ENCODE results near the gene ARHGAP10. TPM values are rescaled to one million over a fixed set of nuclear protein-coding genes. Genes with fewer than 3 reads are reported as not detected.

The ARHGAP10 gene
- total RNA-seq, 1 donor from 2014 or later = 20.2 TPM

GRCh38 chr4:148078061-148078460 is 346.2 kb downstream of the ARHGAP10 start:
- Histone ChIP-seq H3K9me3 (ENCODE audit: low read depth) (peaks cover 4% of the 10 kb centered on the region), H3K27me3 (no peaks in the 10 kb centered on the region), H2AFZ (replicated peaks) (no peak overlapping the region), H3F3A (ENCODE audit: low read depth) (no peaks in the 10 kb centered on the region), H3K27ac (no peak overlapping the region), H3K36me3 (no peaks in the 10 kb centered on the region), H3K4me3 (no peak overlapping the region), H3K4me2 (no peak overlapping the region), H3K79me2 (ENCODE audit: low read depth) (no peaks in the 10 kb centered on the region), H3K9ac (no peak overlapping the region), H4K20me1 (ENCODE audit: low read depth) (no peaks in the 10 kb centered on the region), H3K4me1 (no peaks in the 10 kb centered on the region)
- Mint-ChIP-seq H3K27ac (no peak overlapping the region), H3K36me3 (peaks cover 33% of the 10 kb centered on the region), H3K27me3 (ENCODE audit: insufficient read depth, low read depth) (no peaks in the 10 kb centered on the region), H3K4me1 (no peaks in the 10 kb centered on the region), H3K4me3 (no peak overlapping the region), H3K9me3 (peaks cover 13% of the 10 kb centered on the region)
- TF ChIP-seq EZH2phosphoT487 (IDR thresholded peaks at IDR 0.05) (no peak), CTCF (IDR thresholded peaks at IDR 0.05) (no peak), EZH2 (IDR thresholded peaks at IDR 0.05) (no peak)
- no peak for DNase-seq (ENCODE audit: low spot score)

GRCh38 chr4:148079961-148080360 is 348.1 kb downstream of the ARHGAP10 start:
- Histone ChIP-seq H3K27ac (no peak overlapping the region), H2AFZ (replicated peaks) (no peak overlapping the region), H3K9ac (no peak overlapping the region), H3K4me3 (no peak overlapping the region), H3F3A (ENCODE audit: low read depth) (no peaks in the 10 kb centered on the region), H3K4me2 (no peak overlapping the region), H3K9me3 (ENCODE audit: low read depth) (no peaks in the 10 kb centered on the region), H4K20me1 (ENCODE audit: low read depth) (no peaks in the 10 kb centered on the region), H3K4me1 (no peaks in the 10 kb centered on the region), H3K79me2 (ENCODE audit: low read depth) (no peaks in the 10 kb centered on the region), H3K36me3 (no peaks in the 10 kb centered on the region), H3K27me3 (no peaks in the 10 kb centered on the region)
- H3K27ac Mint-ChIP-seq = no peak overlapping the region
- H3K27me3 Mint-ChIP-seq (ENCODE audit: insufficient read depth, low read depth) = no peaks in the 10 kb centered on the region
- H3K36me3 Mint-ChIP-seq = peaks cover 19% of the 10 kb centered on the region
- TF ChIP-seq CTCF (IDR thresholded peaks at IDR 0.05) = no peak
- no peak for TF ChIP-seq EZH2 (IDR thresholded peaks at IDR 0.05)
- no peak for TF ChIP-seq EZH2phosphoT487 (IDR thresholded peaks at IDR 0.05)
- peaks cover 9% of the 10 kb centered on the region for H3K9me3 Mint-ChIP-seq
- no peak overlapping the region for H3K4me3 Mint-ChIP-seq
- DNase-seq (ENCODE audit: low spot score) = no peak
- H3K4me1 Mint-ChIP-seq = no peaks in the 10 kb centered on the region

GRCh38 chr4:148081267-148081666 is 349.4 kb downstream of the ARHGAP10 start:
- H3K36me3 Mint-ChIP-seq = peaks cover 9% of the 10 kb centered on the region
- no peak overlapping the region for H3K27ac Mint-ChIP-seq
- no peak overlapping the region for H3K4me3 Mint-ChIP-seq
- Histone ChIP-seq H3K4me2 (no peak overlapping the region), H3F3A (ENCODE audit: low read depth) (no peaks in the 10 kb centered on the region), H2AFZ (replicated peaks) (no peak overlapping the region), H3K36me3 (no peaks in the 10 kb centered on the region), H3K9me3 (ENCODE audit: low read depth) (no peaks in the 10 kb centered on the region), H3K4me3 (no peak overlapping the region), H3K27me3 (no peaks in the 10 kb centered on the region), H4K20me1 (ENCODE audit: low read depth) (no peaks in the 10 kb centered on the region), H3K79me2 (ENCODE audit: low read depth) (no peaks in the 10 kb centered on the region), H3K27ac (no peak overlapping the region), H3K9ac (no peak overlapping the region), H3K4me1 (no peaks in the 10 kb centered on the region)
- no peak for DNase-seq (ENCODE audit: low spot score)
- no peak for TF ChIP-seq CTCF (IDR thresholded peaks at IDR 0.05)
- TF ChIP-seq EZH2 (IDR thresholded peaks at IDR 0.05) = no peak
- no peak for TF ChIP-seq EZH2phosphoT487 (IDR thresholded peaks at IDR 0.05)
- peaks cover 3% of the 10 kb centered on the region for H3K9me3 Mint-ChIP-seq
- H3K4me1 Mint-ChIP-seq = no peaks in the 10 kb centered on the region
- H3K27me3 Mint-ChIP-seq (ENCODE audit: insufficient read depth, low read depth) = no peaks in the 10 kb centered on the region

Data from neural progenitor cell (in vitro differentiated cells).